Neural progenitor cell (in vitro differentiated cells): ENCODE measurements around the gene CARMIL1. TPM values are rescaled to one million over a fixed set of nuclear protein-coding genes. Genes with fewer than 3 reads are reported as not detected.
"Not testable (repeated sequence)": the region's sequence is repeated elsewhere in the genome, so short reads cannot be mapped to it uniquely, and the experiment has no call there.

Experiments used
- DNase-seq: peaks from one replicate; pipeline ENCODE4 v3.0.0-alpha.2; 2016; ENCODE audit warnings: low spot score
- H2AFZ ChIP-seq: fragments of 200-600 bp; sonication (generic); replicated peaks from 2 replicates; pipeline ENCODE4 v1.6.1; 2016; ENCODE audit warnings: antibody characterized with exemption
- H3F3A ChIP-seq: fragments of 200-600 bp; sonication (generic); 2 replicates; pipeline ENCODE4 v1.6.1; 2016; ENCODE audit warnings: antibody characterized with exemption, low read depth
- H3K27ac ChIP-seq: fragments of 200-600 bp; sonication (generic); 2 replicates; pipeline ENCODE4 v1.5.1; 2016; ENCODE audit warnings: mild to moderate bottlenecking
- H3K27me3 ChIP-seq: fragments of 200-600 bp; sonication (generic); 2 replicates; pipeline ENCODE4 v1.6.1; 2016; ENCODE audit warnings: mild to moderate bottlenecking, moderate library complexity
- H3K36me3 ChIP-seq: fragments of 200-600 bp; sonication (generic); 2 replicates; pipeline ENCODE4 v1.5.1; 2016
- H3K4me1 ChIP-seq: fragments of 200-600 bp; sonication (generic); 2 replicates; pipeline ENCODE4 v1.6.1; 2016; ENCODE audit warnings: mixed run types
- H3K4me2 ChIP-seq: fragments of 200-600 bp; sonication (generic); 2 replicates; pipeline ENCODE4 v1.6.1; 2016
- H3K4me3 ChIP-seq: fragments of 200-600 bp; sonication (generic); 2 replicates; pipeline ENCODE4 v1.5.1; 2016
- H3K79me2 ChIP-seq: fragments of 200-600 bp; sonication (generic); 2 replicates; pipeline ENCODE4 v1.6.1; 2016; ENCODE audit warnings: low read depth
- H3K9ac ChIP-seq: fragments of 200-600 bp; sonication (generic); 2 replicates; pipeline ENCODE4 v1.6.1; 2016
- H3K9me3 ChIP-seq: fragments of 200-600 bp; sonication (generic); 2 replicates; pipeline ENCODE4 v1.5.1; 2016; ENCODE audit warnings: low read depth
- H4K20me1 ChIP-seq: fragments of 200-600 bp; sonication (generic); 2 replicates; pipeline ENCODE4 v1.6.1; 2016; ENCODE audit warnings: low read depth
- H3K27ac Mint-ChIP-seq: 3 replicates; pipeline ENCODE4 v1.8.0; 2021; ENCODE audit warnings: mixed read lengths
- H3K27me3 Mint-ChIP-seq: 2 replicates; pipeline ENCODE4 v1.8.0; 2022; ENCODE audit warnings: low read depth, mild to moderate bottlenecking, inconsistent platforms, moderate library complexity, mixed read lengths; ENCODE audit not compliant: insufficient read depth
- H3K36me3 Mint-ChIP-seq: 3 replicates; pipeline ENCODE4 v1.8.0; 2021; ENCODE audit warnings: mixed read lengths
- H3K4me1 Mint-ChIP-seq: 3 replicates; pipeline ENCODE4 v1.8.0; 2021; ENCODE audit warnings: mixed read lengths
- H3K4me3 Mint-ChIP-seq: 3 replicates; pipeline ENCODE4 v1.8.0; 2021; ENCODE audit warnings: mild to moderate bottlenecking, moderate library complexity, mixed read lengths
- H3K9me3 Mint-ChIP-seq: 3 replicates; pipeline ENCODE4 v1.8.0; 2020; ENCODE audit warnings: mixed read lengths
- CTCF ChIP-seq: fragments of 200-600 bp; sonication (generic); IDR thresholded peaks from 2 replicates; pipeline ENCODE4 v1.5.1; 2017; ENCODE audit warnings: antibody characterized with exemption, mild to moderate bottlenecking
- EZH2 ChIP-seq: fragments of 200-600 bp; sonication (generic); IDR thresholded peaks from 2 replicates; pipeline ENCODE4 v1.6.1; 2017; ENCODE audit warnings: antibody characterized with exemption, mild to moderate bottlenecking, moderate library complexity
- EZH2phosphoT487 ChIP-seq: fragments of 200-600 bp; sonication (generic); IDR thresholded peaks from 2 replicates; pipeline ENCODE4 v1.6.1; 2017; ENCODE audit warnings: antibody characterized with exemption
- total RNA-seq: library from RNA; depleted of rRNA; stranded (reverse); fragments of >200 nt; gene quantifications from 2 replicates; pipeline ENCODE4 v1.2.3, GENCODE V29; 2015; ENCODE audit warnings: low replicate concordance

Gene CARMIL1
- total RNA-seq, 1 donor from 2014 or later: 13.3 TPM

GRCh38 chr6:25296217-25296905, 17.2 kb downstream of the CARMIL1 start:
- no peak for DNase-seq
- Histone ChIP-seq H3F3A (no peaks in the 10 kb centered on the region), H3K9me3 (no peaks in the 10 kb centered on the region), H3K79me2 (peaks cover 8% of the 10 kb centered on the region), H4K20me1 (no peaks in the 10 kb centered on the region), H3K4me1 (peaks cover 8% of the 10 kb centered on the region), H2AFZ (no peak overlapping the region), H3K36me3 (no peaks in the 10 kb centered on the region), H3K4me3 (no peak overlapping the region), H3K27me3 (no peaks in the 10 kb centered on the region), H3K9ac (no peak overlapping the region), H3K4me2 (no peak overlapping the region), H3K27ac (no peak overlapping the region)
- H3K9me3 Mint-ChIP-seq: no peaks in the 10 kb centered on the region
- peaks cover 2% of the 10 kb centered on the region for H3K36me3 Mint-ChIP-seq
- H3K27me3 Mint-ChIP-seq: no peaks in the 10 kb centered on the region
- no peaks in the 10 kb centered on the region for H3K4me1 Mint-ChIP-seq
- no peak overlapping the region for H3K4me3 Mint-ChIP-seq
- H3K27ac Mint-ChIP-seq: no peak overlapping the region
- no peak for TF ChIP-seq CTCF
- no peak for TF ChIP-seq EZH2
- TF ChIP-seq EZH2phosphoT487: no peak

- no peaks in the 10 kb centered on the region for H3K9me3 ChIP-seq
- H3K27me3 ChIP-seq: no peaks in the 10 kb centered on the region
- H3K4me3 Mint-ChIP-seq: no peak overlapping the region
- DNase-seq: no peak
- no peak overlapping the region for H3K9ac ChIP-seq
- H3K4me1 Mint-ChIP-seq: no peaks in the 10 kb centered on the region
- TF ChIP-seq EZH2: no peak
- TF ChIP-seq CTCF: no peak
- no peak for TF ChIP-seq EZH2phosphoT487
- peaks cover 15% of the 10 kb centered on the region for H3K4me1 ChIP-seq
- no peak overlapping the region for H3K4me2 ChIP-seq
- H3K36me3 Mint-ChIP-seq: peaks cover 2% of the 10 kb centered on the region
- H3K4me3 ChIP-seq: no peak overlapping the region
- H3K79me2 ChIP-seq: peaks cover under 1% of the 10 kb centered on the region
- H3K9me3 Mint-ChIP-seq: no peaks in the 10 kb centered on the region
- peaks cover 5% of the 10 kb centered on the region for H3F3A ChIP-seq
- no peaks in the 10 kb centered on the region for H3K36me3 ChIP-seq
- no peak overlapping the region for H2AFZ ChIP-seq
- H3K27ac Mint-ChIP-seq: no peak overlapping the region
- no peaks in the 10 kb centered on the region for H3K27me3 Mint-ChIP-seq
- no peak overlapping the region for H3K27ac ChIP-seq
- H4K20me1 ChIP-seq: no peaks in the 10 kb centered on the region
Observed at GRCh38 chr6:25297039-25297441, 17.9 kb downstream of the CARMIL1 start.

GRCh38 chr6:25297823-25298522, 18.8 kb downstream of the CARMIL1 start:
- no peaks in the 10 kb centered on the region for H3K79me2 ChIP-seq
- DNase-seq: no peak
- no peaks in the 10 kb centered on the region for H3K27me3 ChIP-seq
- peaks cover 2% of the 10 kb centered on the region for H3K36me3 Mint-ChIP-seq
- H4K20me1 ChIP-seq: no peaks in the 10 kb centered on the region
- H3F3A ChIP-seq: peaks cover 12% of the 10 kb centered on the region
- no peak overlapping the region for H3K27ac ChIP-seq
- H2AFZ ChIP-seq: no peak overlapping the region
- no peak overlapping the region for H3K27ac Mint-ChIP-seq
- no peaks in the 10 kb centered on the region for H3K36me3 ChIP-seq
- no peak overlapping the region for H3K9ac ChIP-seq
- H3K4me1 ChIP-seq: peaks cover 25% of the 10 kb centered on the region
- no peaks in the 10 kb centered on the region for H3K9me3 Mint-ChIP-seq
- H3K4me2 ChIP-seq: no peak overlapping the region
- H3K27me3 Mint-ChIP-seq: no peaks in the 10 kb centered on the region
- no peak overlapping the region for H3K4me3 Mint-ChIP-seq
- no peaks in the 10 kb centered on the region for H3K9me3 ChIP-seq
- TF ChIP-seq EZH2phosphoT487 (no peak), EZH2 (no peak), CTCF (no peak)
- no peak overlapping the region for H3K4me3 ChIP-seq
- H3K4me1 Mint-ChIP-seq: peaks cover 6% of the 10 kb centered on the region

- H3K4me1 Mint-ChIP-seq, H3K4me3 ChIP-seq, H3K27me3 Mint-ChIP-seq, H3K9me3 Mint-ChIP-seq, H3K9me3 ChIP-seq, H4K20me1 ChIP-seq, H3K27me3 ChIP-seq, H3K9ac ChIP-seq, DNase-seq, H3K27ac ChIP-seq, H3K36me3 Mint-ChIP-seq, H3K4me2 ChIP-seq, H3K4me3 Mint-ChIP-seq, H2AFZ ChIP-seq, H3K27ac Mint-ChIP-seq, H3K79me2 ChIP-seq, H3K36me3 ChIP-seq: not testable (repeated sequence)
- H3K4me1 ChIP-seq: peaks cover 29% of the 10 kb centered on the region
- peaks cover 12% of the 10 kb centered on the region for H3F3A ChIP-seq
Observed at GRCh38 chr6:25298523-25298865, 19.3 kb downstream of the CARMIL1 start.
